HUDEP-2 (cell line): ENCODE data around the gene SAMMSON.

Source experiments
- DNase-seq, 76 experiments: peaks; one replicate each; lab custom pipeline; 2025; ENCODE audit not compliant: unreplicated experiment in 76 of 76; lab: John Stamatoyannopoulos, UW

Gene SAMMSON

GRCh38 chr3:70085613-70086012 is 86.1 kb downstream of the SAMMSON start:
- DNase-seq, result no peak

GRCh38 chr3:70086336-70086735 is 86.8 kb downstream of the SAMMSON start:
- DNase-seq, result no peak

DNA sequence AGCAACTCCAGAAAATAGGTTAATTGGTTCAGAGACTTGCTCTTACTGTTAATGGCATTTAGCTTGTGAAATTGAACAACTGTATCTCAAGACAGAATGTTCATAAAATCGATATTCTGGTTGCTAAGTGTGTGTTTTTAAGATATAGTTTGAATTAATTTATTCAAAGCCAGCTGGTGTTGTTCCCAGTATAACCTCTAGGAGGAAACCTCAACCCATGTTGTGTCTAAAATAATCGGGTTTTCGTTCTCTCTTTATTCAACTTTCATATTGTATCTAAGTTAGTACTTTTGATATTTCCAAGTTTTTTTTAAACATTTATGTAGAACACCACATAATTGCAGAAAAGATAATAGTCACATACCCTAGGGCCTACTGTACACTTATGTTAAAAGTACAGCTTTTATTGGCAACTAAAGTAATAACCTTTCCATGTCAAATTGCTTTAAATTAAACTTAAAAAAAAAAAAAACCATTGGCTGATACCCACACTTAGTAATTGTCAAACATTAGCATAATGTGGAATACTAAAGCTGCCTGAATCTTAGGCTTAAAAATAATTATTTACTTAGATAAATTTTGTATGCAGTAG is 90.9 kb downstream of the SAMMSON start:
- peak in 2 of 76 experiments; percentile 0 to 2 for DNase-seq

GRCh38 chr3:70094197-70094596 is 94.7 kb downstream of the SAMMSON start:
- DNase-seq, result no peak

DNA sequence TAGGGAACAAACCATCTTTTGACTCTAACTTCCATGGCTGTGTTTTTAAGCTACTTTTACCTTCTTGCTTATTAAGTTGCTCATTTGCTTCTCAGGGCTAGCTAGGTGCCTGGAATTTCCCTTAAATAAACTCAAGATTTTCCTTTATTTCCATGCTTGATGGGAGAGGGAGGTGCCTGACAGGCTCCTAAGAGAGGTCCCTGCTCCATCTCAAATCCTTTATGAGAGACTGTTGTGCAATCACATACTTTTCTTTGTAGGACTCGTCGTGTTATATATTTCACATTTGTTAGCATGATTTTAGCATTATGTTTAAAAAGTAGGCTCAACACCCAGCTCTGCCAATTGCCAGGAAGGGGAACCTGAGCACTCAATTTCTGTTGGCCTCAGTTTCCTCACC is 95.7 kb downstream of the SAMMSON start:
- no peak for DNase-seq

DNA sequence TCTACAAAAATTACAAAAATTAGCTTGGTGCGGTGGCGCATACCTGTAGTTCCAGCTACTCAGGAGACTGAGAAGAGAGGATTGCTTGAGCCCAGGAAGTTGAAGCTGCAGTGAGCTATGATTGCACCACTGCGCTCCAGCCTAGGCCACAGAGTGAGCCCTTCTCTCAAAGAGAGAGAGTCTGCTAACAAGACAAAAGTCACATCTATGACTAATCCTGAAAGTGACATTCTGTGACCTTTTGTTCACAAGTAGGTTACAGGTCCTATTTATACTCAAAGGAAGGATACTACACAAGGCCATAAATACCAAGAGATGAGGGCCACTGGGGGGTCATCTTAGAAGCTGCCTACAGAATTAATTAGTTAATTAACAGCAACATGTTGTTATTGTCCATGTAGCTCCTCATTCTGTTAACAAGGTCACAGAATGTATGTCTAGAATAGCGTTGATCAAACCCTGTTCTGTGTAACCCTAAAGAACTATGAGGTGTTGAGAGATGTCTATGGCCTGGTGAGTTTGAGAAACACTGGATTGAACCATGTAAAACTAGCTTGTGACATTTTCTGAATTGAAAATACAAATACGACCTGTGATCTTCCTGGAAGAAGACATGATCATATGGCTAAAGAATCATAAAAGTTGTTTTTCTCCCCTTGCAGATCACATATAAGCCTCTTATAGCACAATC is 97.0 kb downstream of the SAMMSON start:
- no peak for DNase-seq

GRCh38 chr3:70097084-70097483 is 97.6 kb downstream of the SAMMSON start:
- no peak for DNase-seq

- peak in 22 of 76 experiments; percentile 2 to 45 (median 7) for DNase-seq
These were observed 108.5 kb downstream of the SAMMSON start for GRCh38 chr3:70108072-70108471.

GRCh38 chr3:70108546-70108945 is 109.0 kb downstream of the SAMMSON start:
- no peak for DNase-seq

GRCh38 chr3:70110066-70110465 is 110.5 kb downstream of the SAMMSON start:
- DNase-seq, result no peak

DNA sequence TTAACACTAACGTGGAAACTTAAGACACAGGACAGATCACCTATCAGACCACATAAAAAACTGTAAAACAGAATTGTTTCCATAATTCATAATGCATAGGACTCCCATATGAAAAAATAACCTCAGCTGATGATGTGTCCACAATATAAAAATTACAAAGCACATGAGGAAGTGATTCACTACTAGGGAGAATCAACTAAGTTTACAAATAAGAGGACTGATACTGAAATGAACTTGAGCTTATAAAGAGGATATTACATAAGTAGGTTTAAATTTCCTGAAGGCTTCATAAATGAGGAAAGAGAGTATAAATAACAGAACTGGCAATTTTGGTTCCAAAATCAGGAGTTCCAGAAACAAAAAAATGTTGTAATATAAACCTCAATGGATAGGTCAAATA is 111.9 kb downstream of the SAMMSON start:
- DNase-seq, result no peak

DNA sequence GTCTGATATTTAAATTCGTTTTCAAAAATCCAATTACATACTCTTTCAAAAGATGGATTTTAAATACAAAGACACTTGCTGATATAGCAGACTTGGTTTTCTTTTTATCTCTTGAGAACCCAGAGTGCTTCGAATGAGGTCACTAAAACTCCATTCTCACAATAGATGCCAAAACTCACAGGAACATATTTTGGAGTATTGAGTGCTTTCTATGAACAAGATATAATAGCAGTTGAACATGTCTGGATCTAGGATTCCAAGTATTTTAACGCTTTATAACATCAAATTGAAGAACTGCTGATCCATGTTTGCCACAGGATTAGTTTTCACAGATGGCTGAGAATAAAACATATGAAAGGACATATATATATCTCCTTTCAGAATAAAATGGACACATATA is 113.2 kb downstream of the SAMMSON start:
- no peak for DNase-seq

DNA sequence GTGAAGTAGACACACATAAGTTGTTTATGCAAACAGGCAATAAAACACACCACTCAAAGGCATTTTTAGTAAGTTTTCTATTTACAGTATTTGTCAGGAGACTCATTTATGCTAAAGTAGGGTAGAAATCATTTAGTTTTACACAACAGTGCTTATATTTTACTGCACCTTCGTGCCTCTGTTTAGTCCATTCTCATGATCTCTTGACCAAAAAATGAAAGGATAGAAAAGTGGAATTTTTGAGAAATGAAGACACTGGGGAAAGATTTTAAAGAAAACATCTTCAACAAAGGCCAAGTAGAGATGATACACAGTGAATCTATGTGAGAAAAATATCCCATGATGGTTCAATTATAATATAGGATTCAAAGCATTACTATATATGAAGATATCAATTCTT is 114.9 kb downstream of the SAMMSON start:
- DNase-seq, result no peak

DNA sequence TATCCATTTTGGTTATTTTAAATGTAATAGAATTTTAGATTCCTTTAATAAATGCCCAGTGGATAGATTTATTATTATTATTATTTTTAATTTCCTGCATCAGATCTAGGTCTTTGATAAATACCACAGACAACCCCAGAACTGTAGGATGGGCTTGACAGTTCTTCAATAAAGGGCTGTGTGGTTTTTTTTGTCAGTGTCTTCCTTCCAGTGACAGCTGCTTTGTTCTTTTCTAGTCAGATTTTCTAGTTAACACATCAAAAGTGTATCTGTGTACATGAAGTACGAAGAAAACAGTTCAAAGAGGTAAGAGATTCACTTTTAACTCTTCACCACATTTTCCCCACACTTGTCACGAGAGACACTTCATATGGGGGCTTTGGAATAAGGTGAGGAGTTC is 120.3 kb downstream of the SAMMSON start:
- no peak for DNase-seq
